Heart right ventricle (tissue), 16 donors: ENCODE results near the gene DIP2A. TPM values are rescaled to one million over a fixed set of nuclear protein-coding genes. Genes with fewer than 3 reads are reported as not detected.

Experiments used
- ATAC-seq, 8 donors: fragments of 200-7000 bp; cut with Tn5 transposase; one replicate each; pipeline ENCODE4 v1.9.1; 2020; ENCODE audit warnings: mild to moderate bottlenecking in 8 of 8, moderate library complexity in 8 of 8, moderate number of reproducible peaks in 1 of 8
- DNase-seq, 2 donors: peaks; one replicate each; pipeline ENCODE4 v3.0.0-alpha.2; 2020
- H3K27ac ChIP-seq, 10 donors: fragments of 200-600 bp; sonication (generic) in 2 of 10; one replicate each; pipeline versions ENCODE4 v1.5.0 to v1.8.0; 2020 to 2022; ENCODE audit warnings: mild to moderate bottlenecking in 3 of 10
- H3K27me3 ChIP-seq, 7 donors: fragments of 200-600 bp; one replicate each; pipeline ENCODE4 v1.8.0; 2021 to 2022; ENCODE audit warnings: mild to moderate bottlenecking in 2 of 7
- H3K36me3 ChIP-seq, 9 donors: fragments of 200-600 bp; sonication (generic) in 1 of 9; one replicate each; pipeline versions ENCODE4 v1.5.0 to v1.8.0; 2020 to 2022; ENCODE audit warnings: mild to moderate bottlenecking in 2 of 9
- H3K4me1 ChIP-seq, 9 donors: fragments of 200-600 bp; sonication (generic) in 1 of 9; one replicate each; pipeline versions ENCODE4 v1.5.0 to v1.8.0; 2020 to 2022; ENCODE audit warnings: mild to moderate bottlenecking in 4 of 9
- H3K4me3 ChIP-seq, 10 donors: fragments of 200-600 bp; sonication (generic) in 2 of 10; one replicate each; pipeline versions ENCODE4 v1.5.0 to v1.8.0; 2020 to 2022; ENCODE audit warnings: mild to moderate bottlenecking in 7 of 10, moderate library complexity in 2 of 10
- H3K9me3 ChIP-seq, 11 donors: fragments of 200-600 bp in 10 of 11; sonication (generic) in 2 of 11; one replicate each; pipeline versions ENCODE4 v1.5.0 to v1.8.0; 2013 to 2022; ENCODE audit warnings: mild to moderate bottlenecking in 2 of 11, control low read depth in 1 of 11, moderate library complexity in 1 of 11
- CTCF ChIP-seq, 9 donors: fragments of 200-600 bp; sonication (generic) in 2 of 9; IDR thresholded peaks; one replicate each; pipeline versions ENCODE4 v1.5.0 to v1.8.0; 2021 to 2022; ENCODE audit warnings: antibody characterized with exemption in 9 of 9, mild to moderate bottlenecking in 5 of 9, moderate library complexity in 1 of 9
- WGBS, 2 donors: extraction: QIAGEN DNeasy Blood & Tissue Kit; methylation state at CpG; one replicate each; pipeline ENCODE4 v1.1.7; 2013; ENCODE audit warnings: inconsistent platforms in 1 of 2; 5-methylcytosine and 5-hydroxymethylcytosine counted together
- intact Hi-C, 10 donors: fragments of 100-400 bp; cut with DNase I; formaldehyde crosslinking; loops; one replicate each; pipeline versions ENCODE4 v1.11.1 to v1.14.2; 2022
- polyA plus RNA-seq, 2 donors: library from polyadenylated mRNA; stranded (reverse); fragments of 200-250 nt; gene quantifications; one replicate each; pipeline ENCODE4 v1.2.3, GENCODE V29; 2013
- total RNA-seq, 10 donors: library from RNA; stranded (reverse); fragmentation: NEBNext Ultra II Directional in 3 of 10; extraction: Animal tissue kit (Norgen Biotek cat#: 25700) in 3 of 10; gene quantifications; one replicate each; pipeline versions ENCODE4 v1.2.1 to v1.2.4, GENCODE V29; 2021 to 2023
- donor health status: Arrhythmogenic right ventricular cardiomyopathy.
- donor health status: ischemic (EF 13 %, LVEDD 7.1; RV severe dilation, severe dysfunction).
- donor health status: healthy with polysubstance abuse.
- donor health status: DM: no; HTN: yes; CAD: no.
- donor health status: DM: no; HTN: no; CAD: no.
- donor health status: ischemic (EF 25% LVEDD 6.9; RV normal size, moderate dysfunction).
- donor health status: ischemic (EF 25% LVEDD 5.7; RV mildly dilated, moderate dysfunction).
- donor health status: healthy.
- donor health status: DM: yes; HTN: yes; CAD: no.
- donor health status: Ischemic cardiomyopathy.
- donor health status: ischemic (EF 35%, LVEDD 5.7; RV mildly dilated, moderate dysfunction).
- donor health status: nonischemic (EF 11% LVEDD 7.7; RV severe dilation, severe dysfunction).
- donor health status: DM: yes; HTN: yes; CAD: no.
- donor health status: PGD.
- donor health status: ischemic (EF 29% LVEDD 5.4; RV normal size, mild dysfunction).
- donor health status: nonischemic (EF 23%, LVEDD 6.1; RV moderate dilation, normal function).

Gene DIP2A
- total and polyA plus RNA-seq, 12 donors: 9.4 to 45.2 (median 22.9) TPM

- Histone ChIP-seq H3K36me3 (peaks cover 0 to 91% (median 28%) of the 10 kb centered on the region in 9 donors), H3K4me3 (no peak overlapping the region), H3K27ac (no peak overlapping the region), H3K9me3 (no peaks in the 10 kb centered on the region), H3K27me3 (no peaks in the 10 kb centered on the region), H3K4me1 (peaks cover 0 to 36% (median 0%) of the 10 kb centered on the region in 9 donors)
- no peak for DNase-seq
- peak in 1 of 8 donors; percentile 65 for ATAC-seq
- intact Hi-C loops: no loop called here
- TF ChIP-seq CTCF (IDR thresholded peaks at IDR 0.05): no peak
- WGBS, 2 donors: 92 to 93% methylated on average over 26 of the region's 26 CpGs
Measured at GRCh38 chr21:46498335-46499050, 39.8 kb downstream of the DIP2A start.

GRCh38 chr21:46500224-46500861 lies 41.7 kb downstream of the DIP2A start:
- WGBS, 2 donors: 60 to 62% methylated on average over 3 of the region's 3 CpGs
- peaks cover 0 to 42% (median 0%) of the 10 kb centered on the region in 9 donors for H3K4me1 ChIP-seq

GRCh38 chr21:46503922-46504550 lies 45.3 kb downstream of the DIP2A start:
- H3K27me3 ChIP-seq: no peaks in the 10 kb centered on the region
- intact Hi-C loops: no loop called here
- H3K4me3 ChIP-seq: no peak overlapping the region
- WGBS, 2 donors: 92 to 96% methylated on average over 12 of the region's 12 CpGs
- H3K9me3 ChIP-seq: no peaks in the 10 kb centered on the region
- H3K4me1 ChIP-seq: peaks cover 0 to 39% (median 0%) of the 10 kb centered on the region in 9 donors
- H3K36me3 ChIP-seq: peaks cover 0 to 94% (median 26%) of the 10 kb centered on the region in 9 donors
- DNase-seq (no peak), ATAC-seq (no peak)
- H3K27ac ChIP-seq: peak overlapping the region in 1 of 10 donors; percentile 34
- no peak for TF ChIP-seq CTCF (IDR thresholded peaks at IDR 0.05)

More at GRCh38 chr21:46500224-46500861, 41.7 kb downstream of the DIP2A start:
- intact Hi-C loops: no loop called here
- DNase-seq: no peak
- ATAC-seq: no peak
- TF ChIP-seq CTCF (IDR thresholded peaks at IDR 0.05): no peak
- no peaks in the 10 kb centered on the region for H3K9me3 ChIP-seq
- no peaks in the 10 kb centered on the region for H3K27me3 ChIP-seq
- H3K27ac ChIP-seq: peak overlapping the region in 2 of 10 donors; percentile 7 to 63
- H3K36me3 ChIP-seq: peaks cover 0 to 97% (median 30%) of the 10 kb centered on the region in 9 donors
- no peak overlapping the region for H3K4me3 ChIP-seq

- 86 to 90% methylated on average over 5 of the region's 5 CpGs for WGBS, 2 donors
- peaks cover 0 to 94% (median 23%) of the 10 kb centered on the region in 9 donors for H3K36me3 ChIP-seq
- ATAC-seq (no peak), DNase-seq (no peak)
- peaks cover 0 to 33% (median 0%) of the 10 kb centered on the region in 9 donors for H3K4me1 ChIP-seq
- peak overlapping the region in 1 of 10 donors; percentile 34 for H3K27ac ChIP-seq
- no peaks in the 10 kb centered on the region for H3K9me3 ChIP-seq
- no peak overlapping the region for H3K4me3 ChIP-seq
- intact Hi-C loops: no loop called here
- TF ChIP-seq CTCF (IDR thresholded peaks at IDR 0.05): no peak
- no peaks in the 10 kb centered on the region for H3K27me3 ChIP-seq
Measured at GRCh38 chr21:46504666-46505065, 46.0 kb downstream of the DIP2A start.
